ENCODE measurements around the gene SGSM2. TPM values are rescaled to one million over a fixed set of nuclear protein-coding genes. Genes with fewer than 3 reads are reported as not detected.
A peak's percentile ranks its signal among the peaks of the same experiment; 100 is the strongest.

The SGSM2 gene
- total and polyA plus RNA-seq, 2 of the 13 experiments (the other 11 are each of a cell fraction or from before 2014, with no cell fraction given) = 30.4 to 51.3 TPM

DNA sequence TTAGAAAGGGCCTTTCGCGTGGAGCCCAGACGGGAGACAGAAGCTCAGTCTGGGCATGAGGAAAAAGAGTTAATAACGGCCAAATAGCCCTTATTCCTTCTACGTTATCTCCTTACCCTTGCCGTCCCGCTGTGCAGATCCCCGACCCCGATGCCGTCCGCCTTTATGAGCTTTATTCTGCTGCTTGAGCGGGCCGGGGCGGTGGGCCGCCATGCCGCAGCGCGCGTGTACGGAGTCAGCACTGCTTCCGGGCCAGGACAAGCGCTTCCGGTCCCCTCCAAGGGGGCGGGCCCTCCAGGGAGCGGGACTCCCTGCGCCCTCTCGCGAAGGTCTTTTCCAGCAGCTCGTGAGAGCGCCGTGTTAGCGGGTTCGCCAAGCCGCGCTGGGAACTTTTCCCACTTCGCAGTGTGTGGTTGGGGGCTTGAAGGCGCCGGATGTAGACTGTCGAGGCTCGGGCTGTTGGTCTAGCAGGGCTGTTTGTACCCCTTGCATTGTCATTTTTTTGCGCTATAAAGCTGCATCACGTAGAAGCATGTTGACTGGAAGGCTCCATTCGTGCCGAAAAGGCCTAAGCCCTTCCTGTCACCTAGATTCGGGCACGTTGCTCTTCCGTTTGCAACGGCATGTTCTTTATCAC, 968 bp upstream of the SGSM2 start, which contains the start of gene TSR1 (continued):
- TF ChIP-seq, protein P1, sequence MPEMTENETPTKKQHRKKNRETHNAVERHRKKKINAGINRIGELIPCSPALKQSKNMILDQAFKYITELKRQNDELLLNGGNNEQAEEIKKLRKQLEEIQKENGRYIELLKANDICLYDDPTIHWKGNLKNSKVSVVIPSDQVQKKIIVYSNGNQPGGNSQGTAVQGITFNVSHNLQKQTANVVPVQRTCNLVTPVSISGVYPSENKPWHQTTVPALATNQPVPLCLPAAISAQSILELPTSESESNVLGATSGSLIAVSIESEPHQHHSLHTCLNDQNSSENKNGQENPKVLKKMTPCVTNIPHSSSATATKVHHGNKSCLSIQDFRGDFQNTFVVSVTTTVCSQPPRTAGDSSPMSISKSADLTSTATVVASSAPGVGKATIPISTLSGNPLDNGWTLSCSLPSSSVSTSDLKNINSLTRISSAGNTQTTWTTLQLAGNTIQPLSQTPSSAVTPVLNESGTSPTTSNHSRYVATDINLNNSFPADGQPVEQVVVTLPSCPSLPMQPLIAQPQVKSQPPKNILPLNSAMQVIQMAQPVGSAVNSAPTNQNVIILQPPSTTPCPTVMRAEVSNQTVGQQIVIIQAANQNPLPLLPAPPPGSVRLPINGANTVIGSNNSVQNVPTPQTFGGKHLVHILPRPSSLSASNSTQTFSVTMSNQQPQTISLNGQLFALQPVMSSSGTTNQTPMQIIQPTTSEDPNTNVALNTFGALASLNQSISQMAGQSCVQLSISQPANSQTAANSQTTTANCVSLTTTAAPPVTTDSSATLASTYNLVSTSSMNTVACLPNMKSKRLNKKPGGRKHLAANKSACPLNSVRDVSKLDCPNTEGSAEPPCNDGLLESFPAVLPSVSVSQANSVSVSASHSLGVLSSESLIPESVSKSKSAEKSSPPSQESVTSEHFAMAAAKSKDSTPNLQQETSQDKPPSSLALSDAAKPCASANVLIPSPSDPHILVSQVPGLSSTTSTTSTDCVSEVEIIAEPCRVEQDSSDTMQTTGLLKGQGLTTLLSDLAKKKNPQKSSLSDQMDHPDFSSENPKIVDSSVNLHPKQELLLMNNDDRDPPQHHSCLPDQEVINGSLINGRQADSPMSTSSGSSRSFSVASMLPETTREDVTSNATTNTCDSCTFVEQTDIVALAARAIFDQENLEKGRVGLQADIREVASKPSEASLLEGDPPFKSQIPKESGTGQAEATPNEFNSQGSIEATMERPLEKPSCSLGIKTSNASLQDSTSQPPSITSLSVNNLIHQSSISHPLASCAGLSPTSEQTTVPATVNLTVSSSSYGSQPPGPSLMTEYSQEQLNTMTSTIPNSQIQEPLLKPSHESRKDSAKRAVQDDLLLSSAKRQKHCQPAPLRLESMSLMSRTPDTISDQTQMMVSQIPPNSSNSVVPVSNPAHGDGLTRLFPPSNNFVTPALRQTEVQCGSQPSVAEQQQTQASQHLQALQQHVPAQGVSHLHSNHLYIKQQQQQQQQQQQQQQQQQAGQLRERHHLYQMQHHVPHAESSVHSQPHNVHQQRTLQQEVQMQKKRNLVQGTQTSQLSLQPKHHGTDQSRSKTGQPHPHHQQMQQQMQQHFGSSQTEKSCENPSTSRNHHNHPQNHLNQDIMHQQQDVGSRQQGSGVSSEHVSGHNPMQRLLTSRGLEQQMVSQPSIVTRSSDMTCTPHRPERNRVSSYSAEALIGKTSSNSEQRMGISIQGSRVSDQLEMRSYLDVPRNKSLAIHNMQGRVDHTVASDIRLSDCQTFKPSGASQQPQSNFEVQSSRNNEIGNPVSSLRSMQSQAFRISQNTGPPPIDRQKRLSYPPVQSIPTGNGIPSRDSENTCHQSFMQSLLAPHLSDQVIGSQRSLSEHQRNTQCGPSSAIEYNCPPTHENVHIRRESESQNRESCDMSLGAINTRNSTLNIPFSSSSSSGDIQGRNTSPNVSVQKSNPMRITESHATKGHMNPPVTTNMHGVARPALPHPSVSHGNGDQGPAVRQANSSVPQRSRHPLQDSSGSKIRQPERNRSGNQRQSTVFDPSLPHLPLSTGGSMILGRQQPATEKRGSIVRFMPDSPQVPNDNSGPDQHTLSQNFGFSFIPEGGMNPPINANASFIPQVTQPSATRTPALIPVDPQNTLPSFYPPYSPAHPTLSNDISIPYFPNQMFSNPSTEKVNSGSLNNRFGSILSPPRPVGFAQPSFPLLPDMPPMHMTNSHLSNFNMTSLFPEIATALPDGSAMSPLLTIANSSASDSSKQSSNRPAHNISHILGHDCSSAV (CRISPR knock-in tag; IDR thresholded peaks at IDR 0.05; ENCODE audit: borderline replicate concordance) = peak; percentile 48; the same call in 1 of the 2 replicates
- TF ChIP-seq XBP1 (CRISPR knock-in tag; IDR thresholded peaks at IDR 0.05) = peak; percentile 89
- TF ChIP-seq, protein P2, sequence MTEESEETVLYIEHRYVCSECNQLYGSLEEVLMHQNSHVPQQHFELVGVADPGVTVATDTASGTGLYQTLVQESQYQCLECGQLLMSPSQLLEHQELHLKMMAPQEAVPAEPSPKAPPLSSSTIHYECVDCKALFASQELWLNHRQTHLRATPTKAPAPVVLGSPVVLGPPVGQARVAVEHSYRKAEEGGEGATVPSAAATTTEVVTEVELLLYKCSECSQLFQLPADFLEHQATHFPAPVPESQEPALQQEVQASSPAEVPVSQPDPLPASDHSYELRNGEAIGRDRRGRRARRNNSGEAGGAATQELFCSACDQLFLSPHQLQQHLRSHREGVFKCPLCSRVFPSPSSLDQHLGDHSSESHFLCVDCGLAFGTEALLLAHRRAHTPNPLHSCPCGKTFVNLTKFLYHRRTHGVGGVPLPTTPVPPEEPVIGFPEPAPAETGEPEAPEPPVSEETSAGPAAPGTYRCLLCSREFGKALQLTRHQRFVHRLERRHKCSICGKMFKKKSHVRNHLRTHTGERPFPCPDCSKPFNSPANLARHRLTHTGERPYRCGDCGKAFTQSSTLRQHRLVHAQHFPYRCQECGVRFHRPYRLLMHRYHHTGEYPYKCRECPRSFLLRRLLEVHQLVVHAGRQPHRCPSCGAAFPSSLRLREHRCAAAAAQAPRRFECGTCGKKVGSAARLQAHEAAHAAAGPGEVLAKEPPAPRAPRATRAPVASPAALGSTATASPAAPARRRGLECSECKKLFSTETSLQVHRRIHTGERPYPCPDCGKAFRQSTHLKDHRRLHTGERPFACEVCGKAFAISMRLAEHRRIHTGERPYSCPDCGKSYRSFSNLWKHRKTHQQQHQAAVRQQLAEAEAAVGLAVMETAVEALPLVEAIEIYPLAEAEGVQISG (CRISPR knock-in tag; IDR thresholded peaks at IDR 0.05) = peak; percentile 93
- TF ChIP-seq SETDB1 (CRISPR knock-in tag; IDR thresholded peaks at IDR 0.05; ENCODE audit: borderline replicate concordance) = no peak
- TF ChIP-seq, protein P3, sequence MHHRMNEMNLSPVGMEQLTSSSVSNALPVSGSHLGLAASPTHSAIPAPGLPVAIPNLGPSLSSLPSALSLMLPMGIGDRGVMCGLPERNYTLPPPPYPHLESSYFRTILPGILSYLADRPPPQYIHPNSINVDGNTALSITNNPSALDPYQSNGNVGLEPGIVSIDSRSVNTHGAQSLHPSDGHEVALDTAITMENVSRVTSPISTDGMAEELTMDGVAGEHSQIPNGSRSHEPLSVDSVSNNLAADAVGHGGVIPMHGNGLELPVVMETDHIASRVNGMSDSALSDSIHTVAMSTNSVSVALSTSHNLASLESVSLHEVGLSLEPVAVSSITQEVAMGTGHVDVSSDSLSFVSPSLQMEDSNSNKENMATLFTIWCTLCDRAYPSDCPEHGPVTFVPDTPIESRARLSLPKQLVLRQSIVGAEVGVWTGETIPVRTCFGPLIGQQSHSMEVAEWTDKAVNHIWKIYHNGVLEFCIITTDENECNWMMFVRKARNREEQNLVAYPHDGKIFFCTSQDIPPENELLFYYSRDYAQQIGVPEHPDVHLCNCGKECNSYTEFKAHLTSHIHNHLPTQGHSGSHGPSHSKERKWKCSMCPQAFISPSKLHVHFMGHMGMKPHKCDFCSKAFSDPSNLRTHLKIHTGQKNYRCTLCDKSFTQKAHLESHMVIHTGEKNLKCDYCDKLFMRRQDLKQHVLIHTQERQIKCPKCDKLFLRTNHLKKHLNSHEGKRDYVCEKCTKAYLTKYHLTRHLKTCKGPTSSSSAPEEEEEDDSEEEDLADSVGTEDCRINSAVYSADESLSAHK (CRISPR knock-in tag; IDR thresholded peaks at IDR 0.05; ENCODE audit: borderline replicate concordance) = 0 out of 2 replicates have a peak, but pooled peaks have one; percentile 19
- TF ChIP-seq, protein P4, sequence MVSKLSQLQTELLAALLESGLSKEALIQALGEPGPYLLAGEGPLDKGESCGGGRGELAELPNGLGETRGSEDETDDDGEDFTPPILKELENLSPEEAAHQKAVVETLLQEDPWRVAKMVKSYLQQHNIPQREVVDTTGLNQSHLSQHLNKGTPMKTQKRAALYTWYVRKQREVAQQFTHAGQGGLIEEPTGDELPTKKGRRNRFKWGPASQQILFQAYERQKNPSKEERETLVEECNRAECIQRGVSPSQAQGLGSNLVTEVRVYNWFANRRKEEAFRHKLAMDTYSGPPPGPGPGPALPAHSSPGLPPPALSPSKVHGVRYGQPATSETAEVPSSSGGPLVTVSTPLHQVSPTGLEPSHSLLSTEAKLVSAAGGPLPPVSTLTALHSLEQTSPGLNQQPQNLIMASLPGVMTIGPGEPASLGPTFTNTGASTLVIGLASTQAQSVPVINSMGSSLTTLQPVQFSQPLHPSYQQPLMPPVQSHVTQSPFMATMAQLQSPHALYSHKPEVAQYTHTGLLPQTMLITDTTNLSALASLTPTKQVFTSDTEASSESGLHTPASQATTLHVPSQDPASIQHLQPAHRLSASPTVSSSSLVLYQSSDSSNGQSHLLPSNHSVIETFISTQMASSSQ (IDR thresholded peaks at IDR 0.05; ENCODE audit: low read depth) = no peak
- TF ChIP-seq, protein P4 (CRISPR knock-in tag; IDR thresholded peaks at IDR 0.05; ENCODE audit: borderline replicate concordance) = 0 out of 2 replicates have a peak, but pooled peaks have one; percentile 30
- peak; percentile 21; the same call in 1 of the 2 replicates for TF ChIP-seq FOXK1 (CRISPR knock-in tag; IDR thresholded peaks at IDR 0.05; ENCODE audit: borderline replicate concordance, low read depth)
- peak; percentile 88 for TF ChIP-seq ARNT2 (CRISPR knock-in tag; IDR thresholded peaks at IDR 0.05; ENCODE audit: low read depth)

All from HepG2 (cell line).